Measurements from ENCODE around the gene NTM. TPM values are rescaled to one million over a fixed set of nuclear protein-coding genes. Genes with fewer than 3 reads are reported as not detected.

The NTM gene
- total RNA-seq, 2 experiments from 2014 or later = not detected

DNA sequence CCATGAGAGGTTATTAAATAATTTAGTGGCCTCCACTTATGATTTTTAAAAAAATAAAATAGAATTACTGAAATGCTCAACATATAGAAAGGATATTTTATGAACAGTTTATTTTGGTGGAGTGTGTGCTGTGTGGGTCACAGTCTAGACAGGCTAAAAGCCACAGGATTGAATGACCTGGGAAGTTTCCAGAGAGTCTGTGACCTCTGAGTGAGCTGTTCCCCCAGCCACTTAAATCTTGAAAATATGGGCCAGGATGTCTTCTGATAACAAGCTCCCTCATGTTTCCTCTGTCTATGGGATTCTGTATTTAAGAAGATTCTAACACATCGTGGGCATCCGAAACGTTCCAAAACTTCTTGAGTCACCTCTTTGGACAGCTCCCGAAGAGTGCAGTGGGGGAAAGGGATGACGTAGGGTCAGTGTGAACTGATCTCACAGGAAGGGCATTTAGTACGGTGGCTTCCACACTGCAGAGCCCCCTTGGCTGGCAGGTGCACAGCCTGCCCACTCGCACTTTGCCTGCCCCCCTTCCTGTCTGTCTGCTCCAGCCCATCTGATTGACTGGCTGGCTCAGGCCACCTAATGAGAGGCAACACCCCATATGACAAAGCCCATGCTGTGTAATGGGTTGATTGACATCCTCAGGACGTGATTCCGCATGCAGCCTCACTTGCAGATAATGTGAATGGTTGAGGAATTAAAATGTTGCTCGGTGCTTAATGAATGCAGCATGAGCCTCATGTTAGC is 97.4 kb downstream of the NTM start:
- Mint-ChIP-seq H3K4me1 (ENCODE audit: low read depth) (no peaks in the 10 kb centered on the region), H3K27ac (no peak overlapping the region), H3K27me3 (peaks cover 5% of the 10 kb centered on the region)

DNA sequence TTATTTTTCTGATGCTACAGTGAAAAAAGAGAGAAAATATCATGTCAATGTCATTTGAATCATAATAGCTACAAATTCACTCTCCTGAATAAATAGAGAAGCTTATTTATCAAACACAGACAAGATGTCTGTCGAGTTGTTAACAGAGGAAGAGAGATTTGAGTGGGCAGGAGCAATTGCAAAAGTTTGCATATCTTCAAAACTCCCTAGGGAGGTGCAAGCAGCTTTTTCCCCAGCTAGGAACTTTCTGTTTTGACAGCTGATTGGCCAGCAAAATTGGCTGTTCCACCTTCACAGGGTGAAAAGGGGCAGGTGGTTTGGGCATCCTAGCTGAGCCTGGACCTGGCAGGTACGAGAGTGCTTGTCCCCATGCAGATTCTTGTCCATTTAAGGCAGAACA is 98.2 kb downstream of the NTM start:
- ATAC-seq (no peak), DNase-seq (no peak)
- no peaks in the 10 kb centered on the region for H3K36me3 Mint-ChIP-seq (ENCODE audit: low read depth)
- H3K4me3 Mint-ChIP-seq = no peak overlapping the region
- peaks cover 5% of the 10 kb centered on the region for H3K27me3 Mint-ChIP-seq
- H3K9me3 Mint-ChIP-seq = no peaks in the 10 kb centered on the region
- H3K4me1 Mint-ChIP-seq (ENCODE audit: low read depth) = no peaks in the 10 kb centered on the region
- intact Hi-C loops (cut with micrococcal nuclease) = no loop called here
- H3K27ac Mint-ChIP-seq = no peak overlapping the region
- ChIA-PET CTCF (no interaction called here), POLR2A (no interaction called here)
- TF ChIP-seq, protein P1, sequence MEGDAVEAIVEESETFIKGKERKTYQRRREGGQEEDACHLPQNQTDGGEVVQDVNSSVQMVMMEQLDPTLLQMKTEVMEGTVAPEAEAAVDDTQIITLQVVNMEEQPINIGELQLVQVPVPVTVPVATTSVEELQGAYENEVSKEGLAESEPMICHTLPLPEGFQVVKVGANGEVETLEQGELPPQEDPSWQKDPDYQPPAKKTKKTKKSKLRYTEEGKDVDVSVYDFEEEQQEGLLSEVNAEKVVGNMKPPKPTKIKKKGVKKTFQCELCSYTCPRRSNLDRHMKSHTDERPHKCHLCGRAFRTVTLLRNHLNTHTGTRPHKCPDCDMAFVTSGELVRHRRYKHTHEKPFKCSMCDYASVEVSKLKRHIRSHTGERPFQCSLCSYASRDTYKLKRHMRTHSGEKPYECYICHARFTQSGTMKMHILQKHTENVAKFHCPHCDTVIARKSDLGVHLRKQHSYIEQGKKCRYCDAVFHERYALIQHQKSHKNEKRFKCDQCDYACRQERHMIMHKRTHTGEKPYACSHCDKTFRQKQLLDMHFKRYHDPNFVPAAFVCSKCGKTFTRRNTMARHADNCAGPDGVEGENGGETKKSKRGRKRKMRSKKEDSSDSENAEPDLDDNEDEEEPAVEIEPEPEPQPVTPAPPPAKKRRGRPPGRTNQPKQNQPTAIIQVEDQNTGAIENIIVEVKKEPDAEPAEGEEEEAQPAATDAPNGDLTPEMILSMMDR (IDR thresholded peaks at IDR 0.05) = no peak

More for the DNA sequence above, 97.4 kb downstream of the NTM start:
- H3K4me3 Mint-ChIP-seq = no peak overlapping the region
- H3K9me3 Mint-ChIP-seq = no peaks in the 10 kb centered on the region
- ChIA-PET POLR2A (no interaction called here), CTCF (no interaction called here)
- intact Hi-C loops (cut with micrococcal nuclease) = no loop called here
- H3K36me3 Mint-ChIP-seq (ENCODE audit: low read depth) = no peaks in the 10 kb centered on the region
- TF ChIP-seq, protein P1 (IDR thresholded peaks at IDR 0.05) = no peak
- ATAC-seq (no peak), DNase-seq (no peak)

DNA sequence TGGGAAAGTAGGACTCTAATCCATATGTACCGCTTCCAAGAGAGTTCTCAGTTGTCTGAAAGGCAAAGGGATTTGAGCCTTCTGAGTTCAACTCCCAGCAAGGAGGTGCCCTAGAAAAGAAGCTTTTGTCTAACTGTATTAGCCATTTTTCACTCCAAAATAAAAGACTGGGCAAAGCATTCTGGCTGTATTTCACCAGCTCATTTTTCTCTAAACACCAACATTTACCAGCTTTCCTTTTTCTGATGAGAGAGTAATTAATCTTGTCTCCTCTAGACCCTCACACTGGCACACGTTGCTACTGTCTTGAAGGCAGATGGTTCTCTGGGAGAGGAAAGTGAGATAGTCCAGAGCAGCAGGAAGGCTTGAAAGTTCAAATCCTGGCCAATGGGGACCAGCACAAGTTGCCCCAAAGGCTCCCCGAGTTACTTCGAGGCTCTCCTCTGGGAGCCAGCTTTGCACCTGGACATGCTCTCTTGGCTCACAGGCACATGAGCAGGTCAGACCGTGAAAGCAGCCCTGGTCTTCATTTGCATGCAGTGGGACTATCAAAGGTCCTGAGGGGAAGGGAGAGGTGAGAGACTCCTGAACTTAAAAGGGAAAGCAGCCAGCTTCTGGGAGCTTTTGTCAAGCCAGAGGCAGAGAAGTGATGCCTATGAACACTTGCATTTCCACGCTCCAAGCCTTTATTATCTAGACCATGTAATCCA is 100.0 kb downstream of the NTM start:
- TF ChIP-seq, protein P1 (IDR thresholded peaks at IDR 0.05) = no peak

DNA sequence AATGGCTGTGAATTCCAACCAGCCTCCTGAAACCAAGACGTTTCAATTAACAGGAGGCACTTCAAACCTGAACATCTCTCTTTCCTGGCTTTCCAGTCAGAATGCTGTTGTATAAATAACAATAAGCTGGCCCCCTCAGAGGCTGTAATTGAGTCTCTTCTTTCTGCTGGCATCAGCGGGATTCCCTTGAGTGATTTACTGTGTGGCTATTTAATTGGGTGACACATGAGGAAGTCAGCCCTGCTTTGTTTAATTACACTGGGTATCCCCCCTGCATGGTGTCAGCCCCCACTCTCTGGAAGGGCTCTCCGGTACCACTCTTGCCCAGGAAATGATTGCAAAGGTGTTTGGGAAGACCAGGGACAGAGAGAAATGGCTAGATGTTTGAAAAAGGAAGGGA is 101.6 kb downstream of the NTM start:
- no peaks in the 10 kb centered on the region for H3K4me1 Mint-ChIP-seq (ENCODE audit: low read depth)
- H3K4me3 Mint-ChIP-seq = no peak overlapping the region
- ATAC-seq (no peak), DNase-seq (no peak)
- no peaks in the 10 kb centered on the region for H3K36me3 Mint-ChIP-seq (ENCODE audit: low read depth)
- H3K27ac Mint-ChIP-seq = no peak overlapping the region
- TF ChIP-seq, protein P1 (IDR thresholded peaks at IDR 0.05) = no peak
- no peaks in the 10 kb centered on the region for H3K9me3 Mint-ChIP-seq
- intact Hi-C loops (cut with micrococcal nuclease) = no loop called here
- ChIA-PET CTCF (no interaction called here), POLR2A (no interaction called here)
- no peaks in the 10 kb centered on the region for H3K27me3 Mint-ChIP-seq

More for the DNA sequence above, 100.0 kb downstream of the NTM start:
- no peaks in the 10 kb centered on the region for H3K36me3 Mint-ChIP-seq (ENCODE audit: low read depth)
- H3K27me3 Mint-ChIP-seq = no peaks in the 10 kb centered on the region
- intact Hi-C loops (cut with micrococcal nuclease) = no loop called here
- no peak overlapping the region for H3K4me3 Mint-ChIP-seq
- DNase-seq = no peak
- ChIA-PET POLR2A (no interaction called here), CTCF (interaction anchor here (0.9 kb wide), 1 partner anchor 15 kb away, joined by 3 read pairs; no protein-coding TSS in a partner anchor)
- no peaks in the 10 kb centered on the region for H3K9me3 Mint-ChIP-seq
- no peak for ATAC-seq
- H3K27ac Mint-ChIP-seq = no peak overlapping the region
- H3K4me1 Mint-ChIP-seq (ENCODE audit: low read depth) = no peaks in the 10 kb centered on the region

DNA sequence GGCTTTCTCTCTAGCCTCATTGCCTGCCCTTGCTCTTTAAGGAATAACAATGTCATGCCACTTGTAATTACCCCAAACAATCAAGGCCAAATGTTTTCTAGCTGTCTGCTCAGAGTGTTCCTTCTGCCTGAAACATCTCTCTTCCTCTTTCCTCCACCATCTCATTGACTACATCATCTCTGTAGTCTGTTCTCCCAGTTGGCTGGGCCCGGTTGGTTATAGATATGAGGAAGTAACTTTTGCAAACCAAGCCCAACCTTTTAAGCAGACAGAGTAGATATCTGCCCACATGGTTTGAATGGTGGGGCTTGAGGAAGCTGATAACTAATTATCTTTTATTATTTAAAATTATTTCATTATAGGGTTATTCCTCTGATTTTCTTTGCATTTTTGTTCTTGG is 104.5 kb downstream of the NTM start:
- Mint-ChIP-seq H3K27ac (no peak overlapping the region), H3K4me3 (no peak overlapping the region), H3K4me1 (ENCODE audit: low read depth) (no peaks in the 10 kb centered on the region), H3K36me3 (ENCODE audit: low read depth) (no peaks in the 10 kb centered on the region), H3K27me3 (no peaks in the 10 kb centered on the region), H3K9me3 (no peaks in the 10 kb centered on the region)
- intact Hi-C loops (cut with micrococcal nuclease) = no loop called here
- ChIA-PET CTCF (no interaction called here), POLR2A (no interaction called here)
- DNase-seq (no peak), ATAC-seq (no peak)
- TF ChIP-seq, protein P1 (IDR thresholded peaks at IDR 0.05) = no peak
